ENCODE data around the gene MYO1D. TPM values are rescaled to one million over a fixed set of nuclear protein-coding genes. Genes with fewer than 3 reads are reported as not detected.

MYO1D gene
- total and polyA plus RNA-seq, 2 donors (not counting 1 experiment from before 2014, with no cell fraction given): 5.4 to 26.7 TPM

- ATAC-seq (ENCODE audit: low read depth): no peak
- no peaks in the 10 kb centered on the region for H3K4me1 ChIP-seq (ENCODE audit: control insufficient read depth in 2 of 2, insufficient read depth in 2 of 2, low read length in 2 of 2)
- Mint-ChIP-seq H3K9me3 (ENCODE audit: insufficient read depth) (peaks cover under 1% of the 10 kb centered on the region), H3K27ac (no peak overlapping the region), H3K4me1 (no peaks in the 10 kb centered on the region), H3K4me3 (no peak overlapping the region), H3K27me3 (no peaks in the 10 kb centered on the region)
- TF ChIP-seq EZH2 (IDR thresholded peaks at IDR 0.05; ENCODE audit: borderline replicate concordance, insufficient read depth, low read depth, low read length, poor library complexity, severe bottlenecking): no peak
- TF ChIP-seq CTCF (IDR thresholded peaks at IDR 0.05): no peak
- WGBS (ENCODE audit: insufficient coverage): 96% methylated on average over 2 of the region's 3 CpGs
- CTCF ChIA-PET: interaction anchor here (0.7 to 8.1 kb wide), 14 partner anchors 9 to 215 kb away, joined by 3 to 175 read pairs (median 6); partner anchors contain the start of gene MYO1D
- no peak overlapping the region for H3K4me3 ChIP-seq (ENCODE audit: control extremely low read depth in 1 of 5, extremely low read depth in 1 of 5, insufficient read depth in 1 of 5, low read depth in 2 of 5, low read length in 4 of 5)
- no peaks in the 10 kb centered on the region for H3K27me3 ChIP-seq (replicated peaks in 1 of 4; ENCODE audit: control extremely low read depth in 1 of 4, control insufficient read depth in 3 of 4, insufficient read depth in 4 of 4, low read length in 3 of 4)
- H3K36me3 ChIP-seq (replicated peaks in 1 of 2; ENCODE audit: control extremely low read depth in 1 of 2, control insufficient read depth in 1 of 2, extremely low read depth in 1 of 2, insufficient read depth in 2 of 2, low read length in 1 of 2): no peaks in the 10 kb centered on the region
- no peaks in the 10 kb centered on the region for H3K9me3 ChIP-seq (ENCODE audit: control extremely low read depth in 1 of 3, control insufficient read depth in 2 of 3, insufficient read depth in 1 of 3, low read length in 2 of 3)
- no peak for DNase-seq
- no peaks in the 10 kb centered on the region for H4K20me1 ChIP-seq (ENCODE audit: control insufficient read depth, insufficient read depth, low read length, poor library complexity, severe bottlenecking)
- H2AFZ ChIP-seq (ENCODE audit: insufficient read depth, low read depth, low read length, poor library complexity, severe bottlenecking): no peak overlapping the region
- H3K9ac ChIP-seq (ENCODE audit: low read length): no peak overlapping the region
- POLR2A ChIA-PET: interaction anchor here (0.9 kb wide), 1 partner anchor 92 kb away, joined by 4 read pairs; no protein-coding TSS in a partner anchor
- intact Hi-C loops (cut with micrococcal nuclease): no loop called here
- no peak overlapping the region for H3K27ac ChIP-seq (ENCODE audit: low read length in 2 of 2)
- no peak overlapping the region for H3K4me2 ChIP-seq (replicated peaks; ENCODE audit: low read depth, low read length, poor library complexity, severe bottlenecking)
- H3K79me2 ChIP-seq (ENCODE audit: control insufficient read depth, insufficient read depth, low read length): no peaks in the 10 kb centered on the region
These were observed 92.8 kb downstream of the MYO1D start for GRCh38 chr17:32784113-32784512.

GRCh38 chr17:32783602-32784001 lies 93.3 kb downstream of the MYO1D start:
- WGBS (ENCODE audit: insufficient coverage): no CpG with 5 or more reads among the region's 3 CpGs
- ChIA-PET CTCF (interaction anchor here (0.7 to 8.1 kb wide), 24 partner anchors 9 to 301 kb away, joined by 3 to 175 read pairs (median 6); partner anchors contain the start of gene MYO1D), POLR2A (interaction anchor here (0.9 kb wide), 1 partner anchor 93 kb away, joined by 4 read pairs; no protein-coding TSS in a partner anchor)
- Mint-ChIP-seq H3K4me3 (no peak overlapping the region), H3K9me3 (ENCODE audit: insufficient read depth) (no peaks in the 10 kb centered on the region), H3K27ac (no peak overlapping the region), H3K27me3 (no peaks in the 10 kb centered on the region), H3K4me1 (no peaks in the 10 kb centered on the region)
- Histone ChIP-seq H3K9ac (ENCODE audit: low read length) (no peak overlapping the region), H3K79me2 (ENCODE audit: control insufficient read depth, insufficient read depth, low read length) (no peaks in the 10 kb centered on the region), H3K9me3 (ENCODE audit: control extremely low read depth in 1 of 3, control insufficient read depth in 2 of 3, insufficient read depth in 1 of 3, low read length in 2 of 3) (no peaks in the 10 kb centered on the region), H3K36me3 (replicated peaks in 1 of 2; ENCODE audit: control extremely low read depth in 1 of 2, control insufficient read depth in 1 of 2, extremely low read depth in 1 of 2, insufficient read depth in 2 of 2, low read length in 1 of 2) (no peaks in the 10 kb centered on the region), H3K27ac (ENCODE audit: low read length in 2 of 2) (no peak overlapping the region), H3K4me3 (ENCODE audit: control extremely low read depth in 1 of 5, extremely low read depth in 1 of 5, insufficient read depth in 1 of 5, low read depth in 2 of 5, low read length in 4 of 5) (no peak overlapping the region), H4K20me1 (ENCODE audit: control insufficient read depth, insufficient read depth, low read length, poor library complexity, severe bottlenecking) (no peaks in the 10 kb centered on the region), H3K4me1 (ENCODE audit: control insufficient read depth in 2 of 2, insufficient read depth in 2 of 2, low read length in 2 of 2) (no peaks in the 10 kb centered on the region), H3K4me2 (replicated peaks; ENCODE audit: low read depth, low read length, poor library complexity, severe bottlenecking) (no peak overlapping the region), H2AFZ (ENCODE audit: insufficient read depth, low read depth, low read length, poor library complexity, severe bottlenecking) (no peak overlapping the region), H3K27me3 (replicated peaks in 1 of 4; ENCODE audit: control extremely low read depth in 1 of 4, control insufficient read depth in 3 of 4, insufficient read depth in 4 of 4, low read length in 3 of 4) (no peaks in the 10 kb centered on the region)
- peak; percentile 67 for DNase-seq
- ATAC-seq (ENCODE audit: low read depth): peak; percentile 36
- intact Hi-C loops (cut with micrococcal nuclease): loop anchor here (1.0 kb wide), 2 partner anchors 94 to 127 kb away; partner anchors contain the start of gene MYO1D
- TF ChIP-seq CTCF (IDR thresholded peaks at IDR 0.05) (peak; percentile 88), EZH2 (IDR thresholded peaks at IDR 0.05; ENCODE audit: borderline replicate concordance, insufficient read depth, low read depth, low read length, poor library complexity, severe bottlenecking) (no peak)
